GM23248 (cell line): ENCODE data around the gene CLPSL2.

Experiments used
- EZH2 ChIP-seq: fragments of 200-600 bp; sonication (generic); IDR thresholded peaks from 2 replicates; pipeline ENCODE4 v1.6.1; 2018; ENCODE audit warnings: antibody characterized with exemption, mild to moderate bottlenecking; ENCODE audit not compliant: insufficient read depth, poor library complexity, severe bottlenecking
- EZH2phosphoT487 ChIP-seq: fragments of 200-600 bp; sonication (generic); IDR thresholded peaks from 2 replicates; pipeline ENCODE4 v1.6.1; 2018; ENCODE audit warnings: antibody characterized with exemption, moderate library complexity, mild to moderate bottlenecking, low read depth; ENCODE audit not compliant: insufficient read depth

DNA sequence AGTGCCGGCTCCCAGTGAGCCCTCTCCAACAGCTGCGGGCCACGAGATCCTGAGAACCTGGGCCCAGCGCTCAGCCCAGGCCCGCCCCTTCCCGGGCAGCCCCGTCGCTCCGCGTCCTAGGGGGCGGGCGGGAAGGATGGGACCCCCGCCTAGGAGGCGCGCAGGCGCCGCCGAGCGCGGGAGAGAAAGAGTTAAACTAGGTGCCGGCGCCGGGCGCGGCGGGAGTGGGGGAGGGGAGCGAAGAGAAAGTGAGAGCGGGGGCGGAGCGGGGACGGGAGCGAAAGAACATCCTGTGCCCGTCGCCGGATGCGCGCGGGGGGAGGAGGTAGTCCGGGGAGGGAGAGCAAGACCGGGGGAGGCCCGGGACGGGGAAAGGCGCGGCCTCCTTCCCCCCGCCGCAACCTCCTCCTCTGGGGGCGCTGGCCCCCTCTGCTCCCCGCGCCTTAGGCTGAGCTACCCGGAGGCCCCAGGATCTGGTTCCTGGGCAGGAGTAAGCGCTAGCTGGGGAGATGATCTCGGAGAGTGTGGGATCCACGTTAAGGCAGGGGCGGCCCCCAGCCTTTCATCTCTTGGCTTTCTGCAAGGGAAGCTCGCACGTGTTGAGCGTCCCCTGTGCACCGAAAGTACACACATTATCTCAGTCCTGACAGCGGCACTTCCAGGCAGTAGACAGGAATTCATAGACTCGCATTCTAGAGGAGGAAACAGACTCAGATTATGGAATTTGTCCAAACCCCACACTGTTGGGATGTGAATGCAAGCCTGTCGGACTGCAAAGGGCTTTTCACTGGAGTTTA lies 44.5 kb upstream of the CLPSL2 start:
- TF ChIP-seq EZH2phosphoT487 (no peak), EZH2 (no peak)
